DMS79 treated with DMSO at 0.1 percent for 48 hours (cell line): ENCODE measurements around the gene LHX3.

ENCODE experiments used
- DNase-seq: peaks from one replicate; lab custom pipeline; 2025; lab: John Stamatoyannopoulos, UW

Gene LHX3

DNA sequence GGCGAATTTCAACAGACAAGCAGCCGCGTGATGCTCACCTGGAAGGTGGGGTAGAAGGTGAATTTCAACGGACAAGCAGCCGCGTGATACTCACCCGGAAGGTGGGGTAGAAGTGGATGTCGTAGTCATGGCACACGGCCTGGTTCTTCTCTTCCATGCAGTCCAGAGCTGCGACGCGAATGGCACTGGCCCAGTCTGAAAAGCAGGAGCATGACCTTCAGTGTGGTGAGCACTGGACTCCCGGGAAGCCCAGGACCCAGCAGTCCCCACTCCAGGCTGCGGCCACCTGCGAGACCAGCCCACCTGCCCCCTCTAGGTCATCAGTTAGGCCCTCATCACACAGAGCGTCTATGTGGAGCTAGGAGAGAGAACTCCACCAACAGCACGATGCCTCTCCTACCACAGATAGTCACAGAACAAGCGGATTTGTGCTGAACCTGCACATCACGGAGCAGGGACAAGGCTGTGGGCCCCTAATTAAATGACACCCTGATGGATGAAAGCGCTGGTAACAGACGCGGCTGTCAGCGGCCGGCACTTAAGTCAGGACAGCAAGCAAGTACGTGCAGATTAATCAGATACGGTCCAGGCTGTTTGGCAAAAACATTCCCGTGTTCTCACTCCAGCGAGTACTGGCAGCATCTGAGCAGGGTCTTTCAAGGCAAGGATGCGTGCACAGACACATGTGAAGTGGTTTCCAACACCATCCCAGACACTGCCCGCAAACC lies 21.9 kb upstream of the LHX3 start:
- no peak for DNase-seq

DNA sequence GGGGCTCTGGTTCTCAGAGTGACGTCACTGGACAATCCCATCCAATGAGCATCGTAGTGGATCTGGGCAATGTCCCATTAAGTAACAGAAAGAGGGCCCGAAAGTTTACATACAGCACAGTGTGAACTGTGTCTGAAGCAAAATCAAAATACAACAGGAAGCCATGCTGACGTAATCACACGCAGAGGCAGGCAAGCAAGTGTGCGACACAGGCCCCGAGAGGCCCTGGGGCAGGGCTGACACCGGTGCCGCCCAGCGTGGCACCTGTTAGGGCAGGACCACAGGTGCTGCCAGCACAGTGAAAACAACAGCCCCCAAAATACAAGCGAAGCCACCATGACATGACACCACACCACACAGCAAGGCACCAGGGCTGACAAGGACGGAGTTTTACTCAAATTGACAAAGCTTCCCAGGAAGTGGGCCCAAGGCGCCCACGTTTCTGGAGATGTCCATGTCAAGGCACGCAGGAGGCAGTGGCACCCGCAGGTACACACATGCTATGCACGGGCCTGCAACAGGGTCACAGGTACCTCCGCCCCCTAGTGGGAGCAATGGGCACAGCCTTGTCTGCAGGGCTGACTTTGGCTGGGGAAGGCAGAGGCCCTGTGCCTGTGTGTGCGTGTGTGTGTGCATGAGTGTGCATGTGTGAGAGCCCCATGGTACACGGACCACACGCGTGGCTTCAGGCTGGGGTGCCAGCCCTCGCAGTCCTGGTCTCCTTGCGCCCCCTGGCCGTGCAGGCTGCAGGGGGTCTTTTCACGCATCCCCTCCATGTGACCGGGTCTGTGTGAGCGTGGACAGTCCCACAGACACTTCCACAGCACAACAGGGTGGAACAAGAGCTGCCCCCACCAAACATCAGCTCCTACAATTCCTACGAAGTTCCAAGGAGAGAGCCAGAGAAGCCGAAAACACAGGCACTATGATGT lies 21.1 kb upstream of the LHX3 start:
- peak; percentile 21 for DNase-seq

DNA sequence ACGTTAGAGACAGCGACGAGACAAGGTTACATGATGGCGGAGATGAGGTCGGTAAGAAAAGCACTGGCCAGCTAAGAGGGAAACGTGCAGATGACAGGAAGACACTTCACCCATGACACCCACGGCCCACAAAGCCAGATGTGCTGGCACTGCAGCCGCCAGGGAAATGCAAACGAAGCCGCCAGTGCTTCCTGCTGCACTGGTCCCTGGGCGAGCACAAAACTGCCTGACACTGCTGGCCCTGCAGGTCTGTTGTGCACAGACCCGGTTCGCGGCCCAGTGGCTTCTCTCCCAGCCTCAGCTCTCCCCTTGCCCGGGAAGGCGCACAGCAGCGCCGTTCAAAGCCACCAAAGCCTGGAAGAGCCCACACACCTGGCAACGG lies 20.4 kb upstream of the LHX3 start:
- no peak for DNase-seq

DNA sequence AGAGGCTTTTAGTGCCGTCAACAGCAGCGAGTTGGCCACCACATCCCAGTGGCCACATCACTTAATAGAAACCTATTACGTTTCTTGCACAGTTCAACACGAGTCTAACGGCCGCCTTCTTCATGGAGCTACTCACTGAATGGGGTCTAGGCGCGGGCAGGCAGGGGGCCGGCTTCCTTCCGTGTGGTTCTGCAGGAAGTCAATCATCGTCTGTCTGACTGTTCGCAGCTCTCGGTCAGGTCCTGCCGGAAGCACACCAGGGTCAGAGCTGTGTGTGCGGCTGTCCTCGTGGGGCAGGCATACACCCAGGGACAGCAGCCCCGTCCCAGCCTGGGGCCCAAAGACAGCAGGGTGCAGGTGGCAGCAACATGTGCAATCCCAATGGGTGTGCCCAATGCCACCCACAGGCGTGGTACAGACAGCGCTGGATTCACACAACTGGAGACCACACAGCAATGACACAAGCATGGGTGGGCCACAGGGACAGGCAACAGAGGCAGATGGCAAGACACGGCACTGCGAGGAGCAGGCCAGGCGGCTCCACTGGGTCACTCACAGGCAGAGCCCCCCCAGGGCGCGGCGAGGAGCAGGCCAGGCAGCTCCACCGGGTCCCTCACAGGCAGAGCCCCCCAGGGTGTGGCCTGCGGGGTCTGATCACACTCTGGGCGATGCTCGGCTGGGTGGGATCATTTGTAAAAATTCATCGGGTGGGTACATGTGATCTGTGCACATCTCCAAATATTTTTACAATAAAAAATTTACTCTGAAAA lies 19.1 kb upstream of the LHX3 start:
- DNase-seq: no peak

DNA sequence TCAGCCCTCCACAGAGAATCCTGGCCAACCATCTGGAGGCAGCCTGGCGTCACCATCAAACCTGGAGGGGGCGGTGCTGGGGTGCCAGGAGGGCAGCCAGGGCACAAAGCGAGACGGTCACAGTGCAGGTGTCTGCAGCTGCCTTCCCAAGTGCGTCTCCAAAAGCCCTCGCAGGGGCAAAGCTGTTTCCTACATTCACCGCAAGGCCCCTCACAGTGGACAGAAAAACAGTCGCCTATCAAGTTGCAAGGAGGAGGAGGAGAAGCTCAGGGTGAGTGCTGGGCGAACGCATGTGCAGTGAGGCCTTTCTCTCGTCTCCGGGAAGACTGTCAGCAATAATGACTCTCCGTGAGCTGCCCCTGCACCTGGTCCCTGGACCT lies 18.0 kb upstream of the LHX3 start:
- DNase-seq: peak; percentile 90

DNA sequence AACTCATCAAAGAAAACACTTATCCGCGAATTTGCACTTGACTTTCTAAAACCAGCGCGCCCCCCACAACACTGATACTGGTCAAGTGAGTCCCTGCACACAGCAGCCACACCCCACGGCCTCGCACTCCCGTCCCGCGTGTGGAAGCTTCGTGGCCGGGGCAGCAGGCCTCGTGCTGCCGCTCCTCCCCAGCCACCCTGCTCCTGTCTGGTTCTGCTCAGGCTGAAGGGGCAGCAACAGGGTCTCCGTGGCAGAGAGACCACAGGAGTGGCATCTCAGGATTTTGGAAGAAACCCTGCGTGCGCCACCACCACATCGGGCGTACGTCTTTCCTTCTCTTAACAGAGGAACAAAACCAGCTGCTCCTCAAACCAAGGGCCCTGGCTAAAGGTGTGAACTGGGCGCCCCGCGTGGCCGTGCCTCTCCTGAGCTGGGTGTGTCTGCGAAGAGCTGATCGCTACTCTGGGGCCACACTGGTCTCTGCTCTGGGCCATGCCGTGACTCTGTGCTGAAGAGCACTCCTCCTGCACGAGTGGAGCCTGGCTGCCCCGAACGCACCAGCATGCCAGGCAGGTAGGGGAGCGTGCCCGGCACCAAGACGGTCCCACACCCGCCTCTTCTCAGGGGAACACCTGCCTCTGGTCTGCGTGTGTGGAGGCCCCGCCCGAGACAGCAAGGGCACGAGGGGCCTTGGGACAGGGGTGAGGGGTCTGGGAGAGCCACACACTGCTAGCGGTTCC lies 17.4 kb upstream of the LHX3 start:
- peak; percentile 61 for DNase-seq

DNA sequence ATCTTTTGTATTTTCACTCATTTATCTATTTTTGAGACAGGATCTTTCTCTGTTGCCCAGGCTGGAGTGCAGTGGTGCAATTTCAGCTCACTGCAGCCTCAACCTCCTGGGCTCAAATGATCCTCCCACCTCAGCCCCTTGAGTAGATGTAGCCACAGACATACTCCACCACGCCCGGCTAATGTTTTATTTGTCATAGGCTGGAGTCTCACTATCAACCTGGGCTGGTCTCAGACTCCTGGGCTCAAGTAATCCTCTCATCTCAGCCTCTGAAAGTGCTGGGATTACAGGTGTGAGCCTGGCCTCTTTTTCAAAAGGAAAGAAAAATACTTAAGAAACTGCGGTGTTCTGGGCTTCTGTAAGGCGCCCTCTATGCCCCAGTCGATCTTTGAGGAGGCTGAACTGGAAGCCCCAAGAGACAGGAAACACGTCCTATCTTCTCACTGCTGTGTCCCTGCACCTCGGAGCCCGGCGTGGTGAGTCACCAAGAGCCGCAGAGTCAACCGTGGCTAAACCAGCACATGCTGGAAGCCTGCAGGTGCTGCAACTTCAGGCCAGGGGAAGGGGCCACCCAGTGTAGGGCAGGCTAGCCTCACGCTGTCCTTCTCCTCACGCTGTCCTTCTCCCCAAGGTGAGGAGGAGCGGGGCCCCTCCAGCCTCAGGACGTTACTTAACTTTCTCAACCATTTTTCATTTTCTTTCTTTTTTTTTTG lies 15.2 kb upstream of the LHX3 start:
- DNase-seq: peak; percentile 33

DNA sequence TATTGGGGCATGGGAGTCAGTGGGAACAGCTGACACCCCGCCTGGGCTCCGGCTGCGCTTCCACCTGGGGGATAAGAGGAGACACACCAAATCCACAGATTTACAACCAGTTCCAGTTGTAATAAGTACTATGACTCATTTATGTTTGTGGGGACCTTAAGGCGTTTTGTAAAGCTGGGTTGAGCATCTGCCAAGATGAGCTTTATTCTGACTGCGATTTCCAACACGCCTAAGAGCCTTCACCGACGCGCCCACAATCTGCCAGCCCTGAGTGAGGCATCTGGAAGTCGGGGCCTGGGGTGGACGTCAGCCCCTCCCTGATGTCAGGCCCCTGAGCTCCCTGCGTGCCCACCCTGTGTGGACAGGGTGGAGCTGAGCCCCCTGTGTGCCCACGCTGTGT lies 14.3 kb upstream of the LHX3 start:
- peak; percentile 45 for DNase-seq

DNA sequence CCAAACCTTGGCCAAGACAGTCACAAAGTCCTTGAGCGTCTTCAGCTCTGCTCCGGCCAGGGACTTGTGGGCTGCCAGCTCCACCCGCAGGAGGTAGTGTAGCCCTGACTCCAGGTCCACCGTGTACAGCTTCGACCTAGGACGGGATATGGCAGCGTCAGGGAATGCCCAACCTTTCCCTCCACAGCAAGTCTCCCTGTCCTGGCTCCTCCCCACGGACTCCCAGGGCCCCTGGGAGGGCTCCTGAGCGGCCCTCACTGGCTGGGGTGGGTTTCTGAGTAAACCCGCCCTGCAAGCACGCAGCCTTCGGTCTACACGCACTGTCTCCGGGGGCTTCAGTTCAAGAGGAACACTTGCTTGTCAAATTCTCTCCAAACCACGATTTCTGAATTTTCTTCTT lies 13.7 kb upstream of the LHX3 start:
- no peak for DNase-seq

DNA sequence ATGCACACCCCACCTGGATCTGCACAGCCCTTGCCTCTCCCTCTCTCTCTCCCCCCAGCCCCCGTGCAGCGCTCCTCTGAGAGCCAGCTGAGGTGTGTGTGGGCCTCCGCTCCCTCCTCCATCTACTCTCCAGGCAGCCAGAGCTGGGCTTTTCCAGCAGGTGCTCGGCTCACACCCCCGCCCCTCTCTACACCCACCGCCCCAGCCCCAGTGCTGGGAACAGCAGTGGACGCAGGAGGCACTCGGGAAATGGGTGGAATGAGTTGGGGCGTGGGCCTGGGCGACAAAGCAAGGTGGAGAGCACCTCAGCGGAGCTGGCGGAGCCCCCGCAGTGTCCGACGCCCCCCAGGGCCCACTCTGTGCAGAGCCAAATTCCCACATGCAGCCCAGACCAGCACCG lies 13.3 kb upstream of the LHX3 start:
- DNase-seq: no peak

DNA sequence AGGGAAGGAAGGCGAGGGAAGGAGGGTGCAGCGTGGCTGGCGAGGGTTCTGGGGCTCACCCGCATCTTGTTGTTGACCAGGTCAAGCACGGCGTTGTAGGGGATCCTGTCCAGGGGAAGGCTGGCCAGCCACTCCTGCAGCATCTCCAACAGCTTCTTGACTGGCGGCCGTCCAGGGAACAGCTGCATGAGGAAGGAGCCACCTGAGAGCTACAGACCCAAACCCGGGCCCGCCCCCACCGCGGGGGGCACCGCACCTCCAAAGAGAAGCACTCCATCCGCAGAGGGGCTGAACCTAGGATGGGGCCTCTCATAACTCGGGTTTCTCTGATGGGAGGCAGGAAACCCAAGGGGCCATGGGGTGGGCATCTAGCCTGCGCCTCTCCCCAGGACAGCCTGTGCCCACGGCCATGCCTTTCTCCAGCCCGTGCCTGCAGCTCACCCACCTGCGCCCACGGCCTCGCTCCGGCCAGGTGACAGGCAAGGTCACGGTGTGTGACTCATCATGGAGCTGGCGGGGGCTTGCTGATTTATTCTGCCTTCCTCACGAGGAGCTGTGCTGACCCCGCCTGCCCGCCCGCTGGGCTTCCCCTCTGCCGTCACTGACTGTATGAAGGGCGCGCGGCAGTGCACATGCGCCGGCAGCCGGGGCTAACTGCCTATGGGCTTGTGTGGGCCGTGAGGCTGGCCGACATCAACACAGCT lies 11.8 kb upstream of the LHX3 start:
- DNase-seq: peak; percentile 60

DNA sequence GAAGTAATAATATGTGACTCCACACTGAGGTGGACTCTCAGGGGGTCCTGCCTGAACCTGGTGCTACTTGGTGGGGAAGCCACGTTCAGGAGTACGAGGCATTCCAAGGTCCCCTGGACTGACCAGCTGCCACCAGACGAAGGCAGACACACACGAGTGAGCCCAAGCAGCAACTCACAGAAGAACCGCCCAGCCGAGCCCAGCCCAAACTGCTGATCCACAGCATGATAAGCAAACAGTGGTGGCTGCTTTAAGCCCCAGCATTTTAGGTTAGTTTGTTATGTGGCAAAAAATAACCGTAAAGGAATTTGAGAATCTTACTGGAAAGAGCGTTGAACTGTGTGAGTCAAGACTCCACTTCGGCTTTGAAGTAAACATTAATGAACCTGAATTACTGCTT lies 8.8 kb upstream of the LHX3 start:
- no peak for DNase-seq

DNA sequence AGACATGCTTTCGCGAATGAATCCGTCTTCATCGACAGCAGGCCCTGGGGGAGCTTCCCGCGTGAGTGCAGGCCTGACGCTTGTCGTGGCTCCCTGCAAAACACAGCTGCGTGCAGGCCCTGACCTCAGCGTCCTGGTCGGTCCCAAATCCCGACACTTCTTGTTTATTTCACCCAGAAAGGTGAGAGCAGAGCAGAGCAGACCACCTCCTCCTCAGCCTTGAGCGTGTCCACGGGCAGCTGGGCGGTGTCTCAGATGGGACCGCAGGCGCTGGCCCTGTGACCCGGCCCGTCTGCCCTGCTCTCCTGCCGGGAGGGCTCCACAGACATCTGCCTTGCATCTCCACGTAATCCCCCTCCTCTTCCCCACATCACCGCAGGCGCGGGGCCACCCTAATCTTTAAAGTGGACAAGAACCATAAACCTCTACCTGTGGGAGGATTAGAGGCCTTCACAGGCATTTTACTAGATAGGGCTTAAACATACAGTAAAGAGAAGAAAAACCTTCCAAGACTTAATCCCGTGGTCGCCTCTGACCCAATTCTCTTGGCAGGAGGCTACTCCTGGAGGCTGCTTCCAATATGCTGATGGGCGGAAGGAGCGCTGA lies 7.5 kb upstream of the LHX3 start:
- no peak for DNase-seq

DNA sequence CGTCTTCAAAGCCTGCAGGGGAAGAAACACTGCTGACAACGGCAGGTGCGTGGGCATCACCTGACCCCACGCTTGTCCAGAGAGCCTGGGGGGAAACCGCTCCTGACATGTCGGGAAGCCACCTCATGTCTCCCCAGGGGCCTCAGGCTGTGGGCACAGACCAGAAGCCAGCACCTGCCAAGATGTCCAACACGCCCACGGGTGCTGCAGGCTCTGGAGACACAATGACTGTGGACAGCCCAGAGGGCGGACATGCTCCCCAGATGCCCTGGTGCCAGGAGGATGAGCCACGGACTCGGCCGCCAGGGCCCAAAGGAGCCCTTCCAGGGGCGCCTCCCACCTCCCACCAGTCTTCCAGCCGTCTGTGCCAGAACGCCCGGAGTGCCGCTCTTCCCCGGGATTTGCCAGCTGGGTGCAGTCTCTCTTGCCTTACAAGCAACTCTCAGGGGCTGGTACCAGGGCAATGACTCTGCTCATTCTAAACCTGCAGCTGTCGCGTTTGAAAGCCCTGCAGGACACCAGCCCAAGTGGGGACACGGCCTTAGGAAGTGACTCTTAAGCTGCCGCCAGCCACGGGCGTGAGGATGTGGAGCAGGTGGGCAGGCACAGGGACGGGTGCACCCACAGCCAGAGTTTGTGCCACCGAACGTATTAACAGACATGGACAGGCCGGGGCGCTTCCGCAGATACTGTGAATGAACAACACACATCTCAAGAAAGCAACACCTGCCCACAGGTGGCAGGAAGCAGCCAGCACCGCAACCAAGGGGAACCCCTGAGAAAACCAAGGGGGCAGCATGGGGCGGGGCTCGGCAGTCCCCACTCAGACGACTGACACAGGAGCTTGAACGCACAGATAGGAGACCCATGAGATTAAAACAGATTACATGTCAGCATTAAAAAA lies 6.8 kb upstream of the LHX3 start:
- no peak for DNase-seq

DNA sequence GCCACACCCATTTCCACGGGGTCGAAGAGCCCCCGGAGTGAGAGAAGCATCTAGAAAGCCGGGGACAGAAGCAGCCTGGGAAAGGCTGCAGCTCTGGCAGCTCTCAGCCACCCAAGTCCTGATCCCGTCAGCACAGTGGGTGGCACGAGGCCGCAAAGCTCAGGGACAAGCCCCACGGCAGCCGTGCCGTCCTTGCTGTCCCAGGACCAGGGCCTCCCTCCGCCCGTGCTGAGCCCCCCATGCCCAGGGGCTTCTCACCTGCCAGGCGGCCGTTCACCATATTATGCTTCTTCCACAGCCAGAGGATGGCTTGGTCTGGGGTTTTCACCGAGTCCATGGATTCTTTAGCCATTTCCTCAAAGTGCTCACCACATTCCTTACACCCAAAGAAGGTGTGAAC lies 6.1 kb upstream of the LHX3 start:
- DNase-seq: no peak

DNA sequence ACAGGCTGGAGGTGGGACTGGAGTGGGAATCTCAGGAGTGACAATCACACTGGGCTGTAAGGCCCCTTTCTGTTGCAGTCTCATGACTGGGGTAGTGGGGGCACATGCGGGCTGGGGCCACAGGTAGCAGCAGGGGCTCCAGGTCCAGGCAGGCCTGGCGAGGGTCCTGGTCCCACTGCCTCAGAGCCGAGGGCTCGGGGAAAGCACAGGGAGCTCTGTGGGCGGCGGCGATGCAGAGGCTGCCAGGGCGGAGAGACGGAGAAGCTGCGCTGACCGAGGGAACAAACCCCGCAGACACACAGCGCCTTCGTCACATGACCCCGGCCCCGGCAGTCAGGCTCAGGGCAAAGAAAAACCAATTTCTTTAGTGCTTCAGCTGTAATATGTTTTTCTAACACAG lies 5.3 kb upstream of the LHX3 start:
- DNase-seq: no peak

DNA sequence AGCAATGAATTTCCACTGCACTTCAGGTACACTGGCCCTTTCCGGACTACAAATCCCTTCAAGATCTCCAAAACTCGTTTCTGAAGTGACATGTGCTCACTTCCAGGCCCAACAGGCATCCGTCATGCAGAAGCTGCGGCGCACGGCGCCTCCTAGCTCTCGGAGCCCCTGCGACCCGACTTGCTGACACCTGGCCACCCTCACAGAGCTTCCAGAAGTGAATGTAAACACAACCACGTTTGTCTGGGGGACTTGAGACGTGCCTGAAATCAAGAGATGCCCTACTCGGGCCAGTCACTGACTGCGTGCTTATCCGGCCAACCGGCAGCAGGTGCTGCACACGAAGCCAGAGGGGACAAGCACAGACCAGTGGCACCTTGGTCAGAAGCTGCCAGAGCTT lies 4.9 kb upstream of the LHX3 start:
- DNase-seq: no peak

DNA sequence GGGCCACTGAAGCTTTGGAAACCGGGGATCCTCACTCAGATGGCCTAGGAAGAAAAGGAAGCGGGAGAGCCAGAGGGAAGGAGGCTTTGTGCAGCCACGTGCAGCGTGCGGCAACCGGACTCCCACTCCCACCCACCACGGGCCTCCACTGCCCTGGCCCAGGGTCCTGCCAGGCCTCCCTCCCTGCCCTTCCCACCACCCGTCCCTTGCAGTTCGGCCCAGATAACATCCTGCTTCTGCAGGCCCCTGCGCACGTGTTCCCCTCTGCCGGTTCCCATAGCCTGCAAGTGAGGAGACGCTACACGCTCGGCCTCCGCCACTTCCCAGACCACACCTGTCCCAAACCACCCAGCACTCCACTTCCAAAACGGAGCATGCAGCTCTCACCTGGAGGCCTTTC lies 4.3 kb upstream of the LHX3 start:
- no peak for DNase-seq

DNA sequence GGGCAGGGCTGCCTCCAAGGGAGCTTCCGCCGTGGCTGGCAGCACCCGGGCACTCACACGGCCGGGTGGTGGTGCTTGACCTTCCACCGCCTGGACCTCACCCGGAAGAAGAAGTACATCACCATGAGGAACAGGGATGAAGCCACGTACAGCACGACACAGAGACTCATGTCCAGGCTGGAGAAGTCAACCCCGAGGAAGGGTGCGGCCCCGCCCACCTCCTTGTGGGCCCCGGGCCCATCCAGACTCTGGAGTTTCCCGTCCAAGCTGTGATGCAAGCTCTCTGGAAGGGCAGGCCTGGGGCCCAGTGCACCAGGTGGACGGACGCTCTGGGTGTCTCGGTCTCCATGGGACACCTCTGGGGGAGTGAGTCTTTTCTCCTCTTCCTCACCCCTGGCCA lies 3.7 kb upstream of the LHX3 start:
- DNase-seq: no peak
